Measurements from ENCODE around the gene SUN1.

DNA sequence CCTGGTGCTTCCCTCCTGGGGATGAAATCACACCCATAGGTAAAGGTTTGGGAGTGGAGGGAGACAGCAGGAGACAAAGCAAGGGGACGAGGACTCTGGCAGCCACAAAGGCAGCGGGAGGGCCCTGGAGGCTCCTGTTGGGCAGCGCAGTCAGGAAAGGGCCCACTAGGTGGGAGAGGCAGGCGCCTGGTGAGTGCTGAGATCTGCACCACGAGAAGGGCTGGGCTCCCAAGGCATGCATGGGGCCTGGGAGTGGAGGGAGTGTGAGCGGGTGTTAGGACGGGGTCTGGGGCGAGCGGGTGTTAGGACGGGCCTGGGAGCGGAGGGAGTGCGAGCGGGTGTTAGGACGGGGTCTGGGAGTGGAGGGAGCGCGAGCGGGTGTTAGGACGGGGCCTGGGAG, 57.1 kb downstream of the SUN1 start:
- no peak for TF ChIP-seq POLR2A (IDR thresholded peaks at IDR 0.05; ENCODE audit: borderline replicate concordance, extremely low read depth, insufficient read depth, insufficient read length)
- no peak for TF ChIP-seq CTCF (IDR thresholded peaks at IDR 0.05 in 2 of 3, conservative IDR thresholded peaks at IDR 0.05 in 1 of 3; ENCODE audit: borderline replicate concordance in 1 of 3, insufficient read depth in 1 of 3, low read depth in 2 of 3, low read length in 2 of 3)
- no peak for TF ChIP-seq SIN3A (IDR thresholded peaks at IDR 0.05; ENCODE audit: low read depth)
- no peak for TF ChIP-seq FOSL1 (IDR thresholded peaks at IDR 0.05; ENCODE audit: low read depth)
- TF ChIP-seq SRF (IDR thresholded peaks at IDR 0.05; ENCODE audit: low read depth) = no peak
- TF ChIP-seq ZNF274 (IDR thresholded peaks at IDR 0.05; ENCODE audit: low read depth, low read length) = no peak
- TF ChIP-seq MAX (IDR thresholded peaks at IDR 0.05) = no peak
- TF ChIP-seq EZH2phosphoT487 (IDR thresholded peaks at IDR 0.05; ENCODE audit: borderline replicate concordance) = no peak
- TF ChIP-seq, protein P1, sequence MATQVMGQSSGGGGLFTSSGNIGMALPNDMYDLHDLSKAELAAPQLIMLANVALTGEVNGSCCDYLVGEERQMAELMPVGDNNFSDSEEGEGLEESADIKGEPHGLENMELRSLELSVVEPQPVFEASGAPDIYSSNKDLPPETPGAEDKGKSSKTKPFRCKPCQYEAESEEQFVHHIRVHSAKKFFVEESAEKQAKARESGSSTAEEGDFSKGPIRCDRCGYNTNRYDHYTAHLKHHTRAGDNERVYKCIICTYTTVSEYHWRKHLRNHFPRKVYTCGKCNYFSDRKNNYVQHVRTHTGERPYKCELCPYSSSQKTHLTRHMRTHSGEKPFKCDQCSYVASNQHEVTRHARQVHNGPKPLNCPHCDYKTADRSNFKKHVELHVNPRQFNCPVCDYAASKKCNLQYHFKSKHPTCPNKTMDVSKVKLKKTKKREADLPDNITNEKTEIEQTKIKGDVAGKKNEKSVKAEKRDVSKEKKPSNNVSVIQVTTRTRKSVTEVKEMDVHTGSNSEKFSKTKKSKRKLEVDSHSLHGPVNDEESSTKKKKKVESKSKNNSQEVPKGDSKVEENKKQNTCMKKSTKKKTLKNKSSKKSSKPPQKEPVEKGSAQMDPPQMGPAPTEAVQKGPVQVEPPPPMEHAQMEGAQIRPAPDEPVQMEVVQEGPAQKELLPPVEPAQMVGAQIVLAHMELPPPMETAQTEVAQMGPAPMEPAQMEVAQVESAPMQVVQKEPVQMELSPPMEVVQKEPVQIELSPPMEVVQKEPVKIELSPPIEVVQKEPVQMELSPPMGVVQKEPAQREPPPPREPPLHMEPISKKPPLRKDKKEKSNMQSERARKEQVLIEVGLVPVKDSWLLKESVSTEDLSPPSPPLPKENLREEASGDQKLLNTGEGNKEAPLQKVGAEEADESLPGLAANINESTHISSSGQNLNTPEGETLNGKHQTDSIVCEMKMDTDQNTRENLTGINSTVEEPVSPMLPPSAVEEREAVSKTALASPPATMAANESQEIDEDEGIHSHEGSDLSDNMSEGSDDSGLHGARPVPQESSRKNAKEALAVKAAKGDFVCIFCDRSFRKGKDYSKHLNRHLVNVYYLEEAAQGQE (IDR thresholded peaks at IDR 0.05; ENCODE audit: low read depth) = no peak
- no peak for TF ChIP-seq ELF1 (IDR thresholded peaks at IDR 0.05; ENCODE audit: borderline replicate concordance, low read depth)
- no peak for TF ChIP-seq SP1 (IDR thresholded peaks at IDR 0.05; ENCODE audit: low read depth)
